ENCODE data around the gene SLC1A2. TPM values are rescaled to one million over a fixed set of nuclear protein-coding genes. Genes with fewer than 3 reads are reported as not detected.

Gene SLC1A2
- polyA plus RNA-seq, 1 experiment: 0.60 TPM

GRCh38 chr11:35290876-35291275 is 128.5 kb downstream of the SLC1A2 start:
- no peak overlapping the region for H3K4me3 ChIP-seq (ENCODE audit: low read depth, low read length)
- no peaks in the 10 kb centered on the region for H3K27me3 ChIP-seq (ENCODE audit: control insufficient read depth, insufficient read depth, low read length)
- DNase-seq (ENCODE audit: low read depth): no peak
- ChIA-PET CTCF (interaction anchor here (1.2 to 2.0 kb wide), 3 partner anchors 11 to 22 kb away, joined by 3 to 9 read pairs (median 4); no protein-coding TSS in a partner anchor), POLR2A (no interaction called here)
- H3K36me3 ChIP-seq (ENCODE audit: control insufficient read depth, insufficient read depth, low read length): no peaks in the 10 kb centered on the region
- TF ChIP-seq CTCF (IDR thresholded peaks at IDR 0.05; ENCODE audit: insufficient read depth, low read depth, low read length): no peak

DNA sequence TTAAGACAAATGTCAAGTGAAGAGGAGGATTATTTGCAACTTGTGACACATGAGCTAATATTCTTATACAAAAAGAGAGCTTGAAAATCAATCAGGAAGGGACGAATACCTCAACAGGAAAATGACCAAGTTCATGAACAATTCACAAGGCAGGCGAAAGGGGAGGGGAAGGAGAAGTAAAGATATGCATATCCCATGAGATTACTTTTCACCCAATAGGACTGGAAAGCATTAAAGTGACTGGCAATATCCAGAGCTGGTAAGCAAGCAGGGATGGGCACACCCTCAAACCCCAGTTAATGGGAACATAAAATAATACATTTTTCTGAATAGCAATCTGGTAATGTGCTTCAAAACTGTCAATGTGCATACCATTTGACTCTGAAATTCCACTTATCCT is 129.5 kb downstream of the SLC1A2 start:
- no peak for TF ChIP-seq CTCF (IDR thresholded peaks at IDR 0.05; ENCODE audit: insufficient read depth, low read depth, low read length)
- Histone ChIP-seq H3K36me3 (ENCODE audit: control insufficient read depth, insufficient read depth, low read length) (no peaks in the 10 kb centered on the region), H3K27me3 (ENCODE audit: control insufficient read depth, insufficient read depth, low read length) (no peaks in the 10 kb centered on the region), H3K4me3 (ENCODE audit: low read depth, low read length) (no peak overlapping the region)
- POLR2A ChIA-PET: no interaction called here
- no peak for DNase-seq (ENCODE audit: low read depth)
- CTCF ChIA-PET: interaction anchor here (1.3 to 2.0 kb wide), 3 partner anchors 15 to 72 kb away, joined by 3 to 9 read pairs (median 3); no protein-coding TSS in a partner anchor

- Histone ChIP-seq H3K36me3 (ENCODE audit: control insufficient read depth, insufficient read depth, low read length) (no peaks in the 10 kb centered on the region), H3K27me3 (ENCODE audit: control insufficient read depth, insufficient read depth, low read length) (no peaks in the 10 kb centered on the region), H3K4me3 (ENCODE audit: low read depth, low read length) (no peak overlapping the region)
- ChIA-PET POLR2A (no interaction called here), CTCF (interaction anchor here (1.3 to 2.0 kb wide), 2 partner anchors 16 to 73 kb away, joined by 3 to 9 read pairs; no protein-coding TSS in a partner anchor)
- no peak for TF ChIP-seq CTCF (IDR thresholded peaks at IDR 0.05; ENCODE audit: insufficient read depth, low read depth, low read length)
- peak; percentile 60 for DNase-seq (ENCODE audit: low read depth)
Measured at GRCh38 chr11:35288817-35289541, 130.4 kb downstream of the SLC1A2 start.

DNA sequence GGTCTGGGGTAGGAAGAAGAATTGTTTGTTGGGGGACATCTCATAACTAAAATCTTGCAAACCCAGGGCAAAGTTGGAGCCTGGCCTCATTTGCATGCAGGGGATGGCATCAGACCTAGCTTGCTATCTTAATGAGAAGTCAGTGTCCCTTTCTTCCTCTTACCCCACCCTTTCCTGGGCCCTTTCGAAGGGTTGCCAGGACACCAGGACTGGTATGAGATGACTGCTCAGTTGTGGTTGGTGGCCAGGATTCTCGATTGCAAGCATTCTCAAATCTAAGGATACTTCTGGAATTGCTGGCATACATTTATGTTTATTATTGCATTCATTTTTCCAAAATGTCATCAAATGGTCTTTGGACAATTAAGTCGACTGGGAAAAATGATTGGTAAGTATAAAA is 131.0 kb downstream of the SLC1A2 start:
- POLR2A ChIA-PET: no interaction called here
- H3K36me3 ChIP-seq (ENCODE audit: control insufficient read depth, insufficient read depth, low read length): no peaks in the 10 kb centered on the region
- no peak for TF ChIP-seq CTCF (IDR thresholded peaks at IDR 0.05; ENCODE audit: insufficient read depth, low read depth, low read length)
- CTCF ChIA-PET: interaction anchor here (0.9 to 1.0 kb wide), 2 partner anchors 14 to 49 kb away, joined by 3 read pairs; no protein-coding TSS in a partner anchor
- H3K4me3 ChIP-seq (ENCODE audit: low read depth, low read length): no peak overlapping the region
- H3K27me3 ChIP-seq (ENCODE audit: control insufficient read depth, insufficient read depth, low read length): no peaks in the 10 kb centered on the region
- no peak for DNase-seq (ENCODE audit: low read depth)

GRCh38 chr11:35287344-35287890 is 131.9 kb downstream of the SLC1A2 start:
- no peak for TF ChIP-seq CTCF (IDR thresholded peaks at IDR 0.05; ENCODE audit: insufficient read depth, low read depth, low read length)
- Histone ChIP-seq H3K27me3 (ENCODE audit: control insufficient read depth, insufficient read depth, low read length) (no peaks in the 10 kb centered on the region), H3K4me3 (ENCODE audit: low read depth, low read length) (no peak overlapping the region), H3K36me3 (ENCODE audit: control insufficient read depth, insufficient read depth, low read length) (no peaks in the 10 kb centered on the region)
- ChIA-PET POLR2A (no interaction called here), CTCF (interaction anchor here (0.6 to 1.0 kb wide), 3 partner anchors 14 to 194 kb away, joined by 3 to 4 read pairs (median 3); no protein-coding TSS in a partner anchor)
- no peak for DNase-seq (ENCODE audit: low read depth)
